Right lung (tissue), 5 donors: ENCODE results near the gene TMEM212. TPM values are rescaled to one million over a fixed set of nuclear protein-coding genes. Genes with fewer than 3 reads are reported as not detected.
"Not testable (repeated sequence)": the region's sequence is repeated elsewhere in the genome, so short reads cannot be mapped to it uniquely, and the experiment has no call there.

Experiments
- DNase-seq, 2 donors: peaks; one replicate each; pipeline ENCODE4 v3.0.0-alpha.2; 2013
- polyA plus RNA-seq, 5 donors: library from polyadenylated mRNA; unstranded; fragments of 120-200 nt; gene quantifications; one replicate each; pipeline versions ENCODE4 v1.2.1 to v1.2.3, GENCODE V29; 2013; ENCODE audit warnings: inconsistent platforms in 1 of 5, low replicate concordance in 1 of 5; ENCODE audit not compliant: insufficient read length in 5 of 5, insufficient read depth in 1 of 5

Gene TMEM212
- polyA plus RNA-seq, 5 donors = 0.80 to 4.7 (median 2.6) TPM

GRCh38 chr3:171812811-171813210 lies 30.3 kb upstream of the TMEM212 start:
- DNase-seq = no peak

GRCh38 chr3:171813278-171813896 lies 29.8 kb upstream of the TMEM212 start:
- DNase-seq = no peak

- DNase-seq = no peak
Measured at GRCh38 chr3:171813897-171814460, 29.2 kb upstream of the TMEM212 start.

- DNase-seq = not testable (repeated sequence)
Measured at GRCh38 chr3:171814662-171815061, 28.5 kb upstream of the TMEM212 start.

GRCh38 chr3:171815973-171816595 lies 27.1 kb upstream of the TMEM212 start:
- DNase-seq = no peak

- DNase-seq = no peak
Measured at GRCh38 chr3:171817074-171817800, 25.9 kb upstream of the TMEM212 start.

- DNase-seq = no peak
Measured at GRCh38 chr3:171821044-171821443, 22.1 kb upstream of the TMEM212 start.

DNA sequence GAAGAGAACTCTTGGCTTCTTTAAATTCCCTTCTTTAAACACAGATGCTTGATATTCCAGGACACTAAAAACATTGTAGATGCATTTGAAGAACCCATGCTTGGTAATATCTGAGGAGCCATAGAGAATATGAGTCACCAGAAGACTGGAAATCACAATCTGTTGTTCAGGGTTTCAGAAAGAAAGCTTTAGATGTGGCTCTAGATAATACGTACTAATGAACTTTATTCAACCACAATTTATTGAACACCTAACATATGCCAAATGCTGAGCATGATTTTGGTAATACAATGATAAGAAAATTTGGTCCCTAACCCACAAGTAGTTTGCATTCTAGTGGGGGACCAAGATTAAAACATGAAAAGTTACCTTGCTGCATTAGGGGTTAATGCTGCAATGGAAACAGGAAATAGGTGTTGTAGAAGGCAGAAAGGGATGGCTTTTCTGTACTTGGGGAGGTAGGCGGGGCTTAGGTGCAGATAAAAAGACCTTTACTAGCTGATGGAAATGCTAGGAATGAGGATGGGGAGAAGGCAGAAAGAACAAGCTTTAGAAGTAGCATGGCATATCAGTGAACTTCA lies 21.3 kb upstream of the TMEM212 start:
- no peak for DNase-seq

GRCh38 chr3:171822431-171823106 lies 20.6 kb upstream of the TMEM212 start:
- no peak for DNase-seq

DNA sequence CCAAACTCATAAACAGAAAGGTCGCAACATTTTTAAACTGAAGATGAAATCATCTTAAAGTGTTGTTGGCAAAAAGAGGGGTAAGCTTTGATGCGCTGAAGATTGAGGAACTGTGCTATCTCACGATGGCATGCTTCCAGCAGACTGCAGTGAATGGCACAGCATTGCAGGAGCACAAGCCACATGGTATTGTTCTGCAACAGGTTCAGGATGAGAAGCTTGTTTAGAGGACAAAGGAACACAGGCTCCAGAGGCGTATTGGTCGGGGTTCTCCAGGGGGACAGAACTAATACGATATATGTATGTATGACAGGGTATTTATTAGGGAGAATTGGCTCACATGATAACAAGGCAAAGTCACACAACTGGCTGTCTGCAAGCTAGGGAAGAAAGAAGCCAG lies 19.0 kb upstream of the TMEM212 start:
- DNase-seq = no peak

DNA sequence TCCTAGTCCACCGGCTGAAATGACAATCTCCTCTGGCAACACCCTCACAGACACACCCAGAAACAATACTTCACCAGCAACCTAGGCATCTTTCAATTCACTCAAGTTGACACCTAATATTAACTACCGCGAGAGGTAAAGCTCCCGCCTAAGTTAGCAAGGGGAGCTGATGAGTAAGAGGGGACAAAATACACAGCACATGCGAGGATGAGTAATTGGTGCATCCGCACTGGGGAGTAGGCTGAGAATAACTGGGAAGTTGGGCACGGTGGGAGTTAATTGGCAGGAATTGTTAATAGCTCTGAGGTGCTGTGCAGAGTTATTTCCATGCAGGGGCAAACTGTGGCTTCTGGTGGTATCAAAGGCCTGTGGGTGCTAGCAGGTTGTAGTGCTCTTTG lies 18.3 kb upstream of the TMEM212 start:
- DNase-seq = no peak

GRCh38 chr3:171825222-171825828 lies 17.8 kb upstream of the TMEM212 start:
- DNase-seq = peak in 1 of 2 donors; percentile 50

DNA sequence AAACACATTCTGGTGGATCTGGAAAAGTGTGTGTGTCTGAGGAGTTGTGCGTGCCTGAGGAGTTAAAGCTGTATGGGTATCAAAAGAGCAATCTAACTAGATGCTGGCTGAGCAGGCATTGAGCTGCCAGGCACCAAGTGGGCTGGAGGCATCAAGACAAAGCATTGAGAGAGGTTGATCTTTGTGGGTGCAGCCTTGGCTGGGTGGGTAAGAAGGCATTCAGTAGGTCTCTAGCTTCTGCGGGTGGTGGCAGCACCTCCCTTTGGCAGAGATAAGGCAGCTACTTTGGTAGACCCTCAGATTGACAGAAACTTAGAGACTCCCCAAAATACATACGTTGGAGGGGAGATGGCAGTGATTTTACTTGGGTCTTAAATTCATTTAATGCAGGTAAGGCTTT lies 15.8 kb upstream of the TMEM212 start:
- DNase-seq = no peak

GRCh38 chr3:171827836-171828458 lies 15.2 kb upstream of the TMEM212 start:
- DNase-seq = no peak

DNA sequence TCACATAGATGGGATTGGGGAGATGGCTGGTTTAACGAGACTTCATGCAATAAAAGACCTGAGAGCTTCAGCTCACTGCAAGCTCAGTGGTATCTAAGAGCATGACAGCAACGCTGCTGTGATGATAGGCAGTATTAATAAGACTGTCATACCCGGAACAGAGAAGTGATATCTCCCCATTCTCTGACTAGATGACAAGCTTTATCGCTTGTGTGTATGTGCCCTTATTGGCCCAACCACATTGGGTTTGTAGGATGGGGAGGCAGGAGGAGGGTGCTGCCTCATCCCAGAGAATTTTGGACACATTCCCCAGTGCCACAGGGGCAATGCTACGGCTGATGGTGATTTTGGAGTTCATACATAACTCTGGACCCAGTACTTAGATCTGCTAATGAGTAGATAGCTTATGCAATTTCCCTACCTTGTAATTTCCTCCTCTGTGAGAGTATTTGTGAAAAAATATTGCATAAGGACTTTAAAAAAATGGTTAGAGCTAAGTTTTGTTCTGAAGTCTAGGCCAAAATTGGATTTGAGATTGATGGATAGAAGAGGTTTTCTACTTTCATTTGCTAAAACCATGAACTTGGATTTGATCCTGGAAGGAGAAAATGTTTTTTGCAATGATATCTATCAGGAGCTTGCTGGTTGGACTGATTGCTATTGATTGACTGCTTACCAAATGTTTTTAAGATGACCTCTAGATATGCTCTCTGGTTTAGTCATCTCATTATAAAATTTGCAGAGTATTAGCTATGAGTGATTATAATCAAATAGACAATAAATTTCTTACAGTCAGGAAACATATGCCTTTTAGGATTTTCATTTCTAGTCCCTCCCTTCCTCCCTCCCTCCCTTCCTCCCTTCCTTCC lies 14.0 kb upstream of the TMEM212 start:
- no peak for DNase-seq

- peak; percentile 47 to 58 for DNase-seq
Measured at GRCh38 chr3:171829841-171830517, 13.2 kb upstream of the TMEM212 start.

DNA sequence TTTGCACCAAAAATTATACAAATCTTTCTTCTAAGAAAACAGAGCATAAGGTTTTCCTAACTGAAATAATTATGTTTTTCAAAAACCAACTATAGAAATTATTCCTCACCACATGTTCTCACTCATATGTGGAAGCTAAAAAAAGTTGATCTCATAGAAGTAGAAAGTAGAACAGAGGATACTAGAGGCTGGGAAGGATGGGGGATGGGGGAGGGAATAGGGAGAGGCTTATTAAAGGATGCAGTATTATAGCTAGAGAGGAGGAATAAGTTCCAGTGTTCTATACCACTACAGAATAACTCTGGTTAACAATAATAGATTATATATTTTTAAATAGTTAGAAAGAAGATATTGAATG lies 12.7 kb upstream of the TMEM212 start:
- no peak for DNase-seq

GRCh38 chr3:171831936-171832335 lies 11.2 kb upstream of the TMEM212 start:
- DNase-seq = no peak

DNA sequence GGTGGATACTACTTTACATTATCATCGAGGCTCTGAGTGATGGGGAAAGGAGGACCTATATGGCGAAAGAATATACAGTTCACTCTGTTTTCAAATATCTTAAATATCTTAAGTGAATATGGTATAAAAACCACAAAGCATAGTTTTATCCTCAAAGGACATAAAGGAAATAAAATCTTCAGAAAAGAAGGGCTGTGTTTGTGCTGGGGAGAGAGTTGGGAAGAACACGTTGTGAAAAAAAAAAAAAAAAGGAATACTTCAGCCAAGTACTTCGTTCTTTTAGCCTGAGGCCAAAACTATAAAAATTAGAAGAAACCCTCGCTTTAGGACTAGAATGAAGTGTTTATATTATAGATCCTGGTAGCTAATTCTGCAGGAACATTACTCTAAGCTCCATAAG lies 10.2 kb upstream of the TMEM212 start:
- DNase-seq = no peak
